HT1080 (cell line): Measurements from ENCODE around the gene PRKAG1. TPM values are rescaled to one million over a fixed set of nuclear protein-coding genes. Genes with fewer than 3 reads are reported as not detected.

ENCODE experiments used
- DNase-seq: peaks from one replicate; pipeline ENCODE4 v3.0.0-alpha.2; 2015; ENCODE audit warnings: low read depth
- total RNA-seq: library from RNA; depleted of rRNA; stranded (reverse); fragments of >200 nt; shearing (Covaris generic); gene quantifications from 2 replicates; pipeline ENCODE4 v1.2.3, GENCODE V29; 2014

PRKAG1 gene
- total RNA-seq, 1 experiment from 2014 or later: 101 TPM

- DNase-seq: no peak
These were observed 14.3 kb upstream of the PRKAG1 start for GRCh38 chr12:49032679-49033447.

DNA sequence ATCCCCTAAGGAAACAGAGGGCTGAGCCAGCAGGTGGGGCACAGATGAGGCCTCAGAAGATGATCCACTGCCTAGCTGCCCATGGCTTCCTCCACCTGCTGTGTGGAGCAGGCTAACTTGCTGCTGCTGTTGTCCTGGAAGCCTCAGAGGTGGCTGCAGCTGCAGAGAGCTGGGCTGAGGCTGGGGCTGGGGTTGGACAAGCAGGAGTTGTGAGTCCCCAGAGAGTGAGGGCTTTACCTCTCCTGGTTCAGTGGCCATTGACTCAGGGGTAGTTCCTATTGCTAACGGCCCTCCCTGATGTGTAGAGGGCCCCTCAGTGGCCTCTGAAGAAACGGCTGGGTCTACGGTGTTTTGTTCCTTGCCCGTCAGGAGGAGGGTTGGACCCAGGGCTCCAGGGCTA lies 13.7 kb upstream of the PRKAG1 start:
- DNase-seq: no peak

GRCh38 chr12:49031573-49032161 lies 13.1 kb upstream of the PRKAG1 start:
- DNase-seq: no peak

GRCh38 chr12:49030714-49031572 lies 12.4 kb upstream of the PRKAG1 start:
- no peak for DNase-seq

DNA sequence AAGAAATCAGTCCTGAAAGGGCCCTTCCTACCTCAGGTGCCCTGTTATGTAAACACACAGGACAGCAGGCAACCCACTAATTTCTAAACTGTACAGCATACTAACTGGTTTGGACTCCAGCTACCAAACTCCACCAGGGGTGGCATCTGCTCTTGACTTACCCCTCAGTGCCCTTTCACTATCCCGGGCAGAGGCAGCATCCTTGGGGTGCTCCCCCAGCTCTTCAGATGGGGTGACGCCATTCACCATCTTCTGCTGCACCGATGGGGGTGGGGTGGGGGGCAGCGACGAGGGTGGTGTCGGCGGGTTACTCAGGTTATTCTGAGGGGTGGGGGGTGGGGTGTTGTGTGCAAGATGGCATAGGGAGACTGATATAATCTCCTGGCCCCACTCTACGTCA lies 11.5 kb upstream of the PRKAG1 start:
- no peak for DNase-seq

DNA sequence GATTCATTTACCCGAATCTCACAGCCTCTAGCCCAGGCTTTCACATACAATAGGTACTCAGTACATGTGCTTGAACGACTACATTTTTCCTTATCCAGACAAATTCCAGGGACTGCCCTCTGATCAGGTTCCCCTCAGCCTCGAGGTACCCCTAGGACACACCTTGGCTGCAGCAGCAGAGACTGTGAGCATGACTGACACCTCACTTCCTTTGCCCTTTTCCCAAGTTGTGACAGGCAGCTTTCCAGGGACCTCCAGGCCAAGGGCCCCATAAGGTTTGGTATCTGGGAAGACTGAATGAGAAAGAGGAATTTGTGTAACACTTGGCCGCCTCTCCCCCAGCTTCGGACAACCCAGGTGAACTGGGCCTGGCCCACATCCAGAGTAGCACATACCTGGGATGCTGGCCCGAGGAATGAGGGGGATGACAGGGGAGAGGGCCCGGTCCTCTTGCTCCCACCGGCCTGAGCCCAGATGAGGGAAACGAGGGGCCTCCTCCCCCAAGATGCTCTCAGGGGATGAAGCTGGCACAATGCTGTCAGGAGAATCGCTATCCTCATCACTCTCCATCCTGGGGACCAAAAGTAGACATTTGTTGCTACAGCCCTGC lies 10.2 kb upstream of the PRKAG1 start:
- DNase-seq: no peak

- no peak for DNase-seq
These were observed 9.4 kb upstream of the PRKAG1 start for GRCh38 chr12:49027846-49028555.

DNA sequence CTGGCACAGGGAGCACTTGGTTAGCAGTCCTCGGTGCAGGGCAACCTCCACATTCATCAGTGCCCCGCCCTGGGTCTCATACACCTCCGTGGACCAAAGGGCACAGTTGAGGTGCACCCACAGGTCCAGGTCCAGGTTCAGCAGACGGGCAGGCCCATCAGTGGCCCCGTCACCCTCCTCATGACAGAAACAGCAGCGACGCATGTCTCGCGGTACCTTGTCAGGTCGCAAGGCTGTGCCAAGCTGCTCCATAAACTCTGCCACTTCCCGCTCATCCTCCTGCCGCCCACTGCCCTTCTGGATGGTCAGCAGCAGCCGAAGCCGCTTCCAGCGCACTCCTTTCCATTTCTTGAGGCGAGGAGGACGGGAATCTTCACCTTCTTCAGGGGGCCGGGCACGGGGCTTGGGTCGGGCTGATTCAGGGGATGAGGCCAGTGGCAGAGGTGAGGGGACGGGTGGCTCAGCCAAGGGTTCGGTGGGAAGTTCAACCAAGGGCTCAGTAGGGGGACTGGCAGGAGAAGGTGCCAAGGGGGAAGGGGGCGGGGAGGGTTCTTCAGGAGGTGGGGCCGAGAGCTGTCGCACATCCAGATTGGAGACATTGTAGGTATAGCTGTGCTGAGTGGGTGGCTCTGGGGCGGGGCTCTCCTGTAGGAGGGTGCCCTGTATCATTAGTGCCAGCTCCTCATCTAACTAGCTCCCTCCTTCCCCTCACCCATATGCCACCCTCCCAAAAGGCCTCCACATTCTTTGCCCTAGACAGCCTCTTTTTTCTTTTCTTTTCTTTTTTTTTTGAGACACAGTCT lies 8.3 kb upstream of the PRKAG1 start:
- DNase-seq: no peak

DNA sequence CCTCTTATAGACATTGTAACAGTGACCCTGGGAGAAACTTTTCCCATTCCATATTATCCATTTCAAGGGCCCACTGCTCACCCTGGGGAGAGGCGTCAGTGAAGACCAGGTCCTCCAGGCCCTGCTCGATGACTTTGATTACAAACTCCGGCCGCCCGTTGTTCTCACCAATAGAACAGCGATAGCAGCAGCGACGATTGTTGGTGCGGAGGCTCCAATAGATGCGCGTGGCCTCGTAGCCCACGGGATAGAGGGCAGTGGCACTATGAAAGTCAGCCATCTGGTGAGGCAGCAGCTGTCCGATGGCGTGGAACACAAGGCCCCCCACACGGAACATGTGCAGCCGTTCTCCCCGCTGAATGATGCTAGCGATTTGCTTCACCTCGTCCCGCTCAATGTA lies 7.5 kb upstream of the PRKAG1 start:
- DNase-seq: no peak

- DNase-seq: no peak
These were observed 6.9 kb upstream of the PRKAG1 start for GRCh38 chr12:49025463-49025862.

DNA sequence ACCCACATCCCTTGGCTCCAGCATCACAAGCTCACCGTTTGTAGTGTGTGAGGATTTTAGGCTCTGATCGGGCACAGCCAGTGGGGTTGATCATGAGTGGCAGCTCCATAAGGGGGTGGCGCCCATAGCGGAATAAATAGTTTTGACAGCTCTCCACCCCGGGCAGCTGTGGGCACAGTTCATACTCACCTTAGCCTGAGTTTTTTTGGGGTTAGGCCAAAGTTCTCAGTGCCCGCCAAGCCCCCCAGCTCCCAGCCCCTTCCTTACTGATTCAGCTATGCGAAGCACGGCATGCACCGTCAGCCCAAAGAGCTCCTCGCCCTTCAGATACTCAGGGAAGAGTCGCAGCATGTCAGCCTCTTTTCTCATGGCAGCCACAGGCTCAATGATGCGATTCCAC lies 6.0 kb upstream of the PRKAG1 start:
- no peak for DNase-seq

DNA sequence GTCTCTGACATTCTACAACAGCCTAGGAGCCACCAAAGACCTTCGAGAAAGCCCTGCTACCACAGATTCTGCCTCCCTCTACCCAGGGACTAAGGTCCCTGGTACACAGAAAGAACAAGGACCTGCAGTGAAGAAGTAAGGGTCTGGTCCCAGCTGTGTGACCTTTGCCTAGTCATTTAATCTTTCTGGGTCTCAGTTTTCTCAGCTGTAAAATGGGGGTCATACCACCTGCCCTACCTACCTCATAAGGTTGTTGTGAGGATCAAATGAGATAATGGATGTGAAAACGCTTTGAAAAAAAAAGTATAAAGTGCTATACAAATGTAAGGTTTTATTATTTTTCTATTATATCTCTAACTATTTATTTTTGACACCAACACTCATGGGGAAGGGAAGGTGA lies 5.2 kb upstream of the PRKAG1 start:
- no peak for DNase-seq

GRCh38 chr12:49022558-49023178 lies 4.1 kb upstream of the PRKAG1 start:
- no peak for DNase-seq

DNA sequence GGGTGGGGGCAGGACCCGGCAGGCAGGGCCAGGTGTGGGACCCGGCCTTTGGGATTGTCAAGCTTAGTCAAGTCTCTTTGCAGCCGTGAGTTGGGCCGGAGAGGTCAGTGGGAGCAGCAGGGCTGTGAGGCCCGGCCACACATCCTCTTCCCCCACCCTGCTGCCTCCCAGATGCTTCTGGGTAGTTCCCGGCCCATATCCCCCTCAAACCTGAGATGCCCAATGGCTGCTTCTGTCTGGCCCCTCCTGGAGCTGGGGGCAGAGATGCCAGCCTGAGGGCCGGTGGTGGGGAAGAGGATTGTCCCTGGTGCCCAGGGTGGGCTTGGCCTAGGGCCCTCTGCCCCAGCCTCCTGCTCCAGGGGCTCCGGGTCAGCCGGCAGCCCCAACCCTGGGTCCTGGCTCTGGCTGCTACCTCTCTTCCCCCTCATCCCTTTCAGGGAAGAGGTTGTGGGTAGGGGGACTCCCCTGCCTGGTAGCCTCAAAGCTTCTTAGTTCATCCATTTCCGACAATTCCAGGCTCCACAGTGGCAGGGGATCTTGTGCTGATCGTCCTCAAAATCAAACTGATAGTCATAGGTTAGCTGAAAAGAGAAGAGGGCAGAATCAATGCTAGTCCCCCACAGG lies 2.8 kb upstream of the PRKAG1 start:
- DNase-seq: no peak

DNA sequence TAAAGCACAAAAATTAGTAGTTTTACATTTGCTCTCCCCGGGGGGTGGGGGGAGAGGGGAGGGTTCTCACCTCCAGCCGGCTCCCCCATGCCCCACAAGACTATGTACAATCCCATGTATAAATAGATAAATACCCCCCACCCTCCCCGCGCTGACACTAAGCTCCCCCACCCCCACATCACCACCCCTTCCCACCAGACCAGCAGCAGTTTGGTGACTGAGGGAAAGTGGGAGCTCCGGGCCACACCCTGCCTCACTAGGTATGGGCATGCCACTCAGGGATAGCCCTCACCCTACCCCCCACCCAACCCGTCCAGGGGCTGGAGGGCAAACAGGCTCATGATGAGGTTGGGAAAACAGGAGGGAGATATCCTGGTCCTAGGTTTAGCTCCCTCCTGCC lies 1.9 kb upstream of the PRKAG1 start:
- no peak for DNase-seq

DNA sequence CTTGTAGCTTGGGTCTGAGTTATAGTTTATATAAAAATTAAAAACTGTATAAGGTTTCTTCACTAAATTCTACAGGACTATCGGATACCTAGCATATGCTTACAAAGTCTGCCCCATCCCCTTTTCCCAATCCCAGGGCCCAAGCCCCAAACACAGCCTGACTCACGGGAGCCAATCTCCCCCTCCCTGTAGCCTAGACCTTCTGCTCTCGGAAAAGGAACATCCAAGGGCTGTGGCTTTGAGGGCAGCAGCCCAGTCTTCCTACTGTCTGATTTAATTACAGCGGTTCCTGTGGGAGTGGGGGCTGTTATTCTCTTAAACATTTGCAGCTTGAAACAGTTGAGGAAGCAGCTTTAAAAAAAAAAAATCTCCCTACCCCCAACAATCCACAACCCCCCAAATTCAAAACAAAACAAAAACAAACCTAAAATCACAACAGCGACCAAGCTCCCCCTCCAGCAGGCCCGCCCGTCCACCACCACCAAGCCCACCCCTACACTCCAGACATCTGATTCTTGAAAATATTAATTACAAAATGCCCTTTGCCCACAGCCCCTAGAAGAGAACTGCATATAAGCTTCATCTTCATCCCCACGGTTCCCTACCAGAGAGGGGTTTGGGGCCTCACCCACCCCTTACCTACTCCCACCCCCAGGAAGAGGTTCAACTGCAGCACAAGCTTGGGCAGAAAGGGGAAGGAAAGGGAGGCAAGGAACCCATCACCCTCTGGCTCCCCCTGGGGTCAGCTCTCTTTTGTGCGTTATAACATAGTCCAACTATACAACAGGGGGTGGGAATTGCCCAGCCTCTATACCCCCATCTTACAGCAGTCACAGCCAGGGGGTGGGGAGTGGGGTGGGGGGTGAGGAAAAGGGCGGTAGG lies 1.1 kb upstream of the PRKAG1 start:
- DNase-seq: peak; percentile 32

DNA sequence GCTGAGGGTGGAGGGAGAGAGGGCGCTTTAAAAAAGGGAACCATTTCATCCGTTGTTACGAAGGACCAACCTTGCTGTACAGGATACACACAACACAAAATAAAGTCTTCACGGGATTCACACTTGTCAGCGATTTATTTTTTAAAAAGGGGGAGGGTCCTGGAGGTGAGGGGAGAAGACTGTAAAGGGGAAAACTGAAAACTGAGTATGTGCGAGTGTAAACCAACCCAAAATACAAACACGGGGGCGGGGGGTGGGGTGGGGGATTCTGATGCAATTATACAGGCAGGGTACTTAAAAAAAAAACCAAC lies 499 bp upstream of the PRKAG1 start:
- no peak for DNase-seq

GRCh38 chr12:49017891-49018260 lies 700 bp downstream of the PRKAG1 start:
- DNase-seq: peak; percentile 30

DNA sequence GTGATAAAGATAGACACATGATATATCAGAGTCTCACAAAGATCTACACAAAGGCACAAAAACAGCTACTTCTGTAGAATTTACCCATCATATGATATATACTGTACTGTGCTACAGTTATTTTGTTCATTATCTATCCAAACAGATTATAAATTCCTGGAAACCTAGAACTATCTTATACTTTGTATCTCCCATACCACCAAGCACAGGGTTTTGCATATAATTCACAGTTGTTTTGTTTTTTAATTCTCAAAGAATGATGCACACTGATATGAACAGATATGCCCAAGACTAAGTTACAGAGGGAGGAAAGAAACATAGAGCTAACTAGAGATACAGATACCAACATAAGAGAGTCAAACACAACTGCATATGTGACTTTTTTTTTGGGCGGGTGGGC lies 3.4 kb downstream of the PRKAG1 start:
- no peak for DNase-seq
